Heart left ventricle (tissue), 16 donors: ENCODE results near the gene CNTRL. TPM values are rescaled to one million over a fixed set of nuclear protein-coding genes. Genes with fewer than 3 reads are reported as not detected.

ENCODE experiments used
- ATAC-seq, 4 donors: fragments of 200-7000 bp; cut with Tn5 transposase; one replicate each; pipeline ENCODE4 v1.9.1; 2020 to 2022; ENCODE audit warnings: moderate library complexity in 4 of 4, mild to moderate bottlenecking in 3 of 4, moderate number of reproducible peaks in 1 of 4
- DNase-seq, 5 donors: peaks; one replicate each; pipeline ENCODE4 v3.0.0-alpha.2; 2020
- H3K27ac ChIP-seq, 12 donors: fragments of 200-600 bp; sonication (generic) in 4 of 12; one replicate each; pipeline versions ENCODE4 v1.5.0 to v1.8.0; 2016 to 2022; ENCODE audit warnings: mild to moderate bottlenecking in 2 of 12
- H3K27me3 ChIP-seq, 9 donors: fragments of 200-600 bp; sonication (generic) in 2 of 9; one replicate each; pipeline versions ENCODE4 v1.5.1 to v1.8.0; 2016 to 2022; ENCODE audit warnings: mild to moderate bottlenecking in 3 of 9
- H3K36me3 ChIP-seq, 9 donors: fragments of 200-600 bp; sonication (generic) in 2 of 9; one replicate each; pipeline versions ENCODE4 v1.5.0 to v1.8.0; 2018 to 2022; ENCODE audit warnings: mild to moderate bottlenecking in 2 of 9
- H3K4me1 ChIP-seq, 12 donors: fragments of 200-600 bp; sonication (generic) in 4 of 12; one replicate each; pipeline versions ENCODE4 v1.5.0 to v1.8.0; 2016 to 2022; ENCODE audit warnings: mild to moderate bottlenecking in 3 of 12
- H3K4me3 ChIP-seq, 12 donors: fragments of 200-600 bp; sonication (generic) in 4 of 12; one replicate each; pipeline versions ENCODE4 v1.5.0 to v1.8.0; 2017 to 2022; ENCODE audit warnings: mild to moderate bottlenecking in 9 of 12, moderate library complexity in 4 of 12
- H3K9me3 ChIP-seq, 12 donors: fragments of 200-600 bp; sonication (generic) in 4 of 12; one replicate each; pipeline versions ENCODE4 v1.5.0 to v1.8.0; 2016 to 2022; ENCODE audit warnings: mild to moderate bottlenecking in 1 of 12
- POLR2A ChIP-seq, 2 donors: fragments of 450-650 bp; IDR thresholded peaks; one replicate each; pipeline ENCODE4 v1.6.1; 2017; ENCODE audit warnings: antibody characterized with exemption in 2 of 2, mild to moderate bottlenecking in 2 of 2, moderate library complexity in 2 of 2
- WGBS, 4 donors: extraction: QIAGEN DNeasy Blood & Tissue Kit in 2 of 4; methylation state at CpG; one replicate each; pipeline versions ENCODE4 v1.1.5 to v1.1.7; 2013 to 2018; 5-methylcytosine and 5-hydroxymethylcytosine counted together
- intact Hi-C, 10 donors: fragments of 100-400 bp; cut with DNase I; formaldehyde crosslinking; loops; one replicate each; pipeline versions ENCODE4 v1.11.1 to v1.14.2; 2022
- polyA plus RNA-seq, 2 donors: library from polyadenylated mRNA; stranded (reverse); fragments of 200-250 nt; gene quantifications; one replicate each; pipeline ENCODE4 v1.2.3, GENCODE V29; 2013
- total RNA-seq, 9 donors: library from RNA; depleted of rRNA in 2 of 9; stranded (reverse); fragments of >200 nt in 2 of 9; fragmentation: NEBNext Ultra II Directional in 3 of 9; extraction: Animal tissue kit (Norgen Biotek cat#: 25700) in 3 of 9; gene quantifications; one replicate each; pipeline versions ENCODE4 v1.1.0 to v1.2.4, GENCODE V29; 2016 to 2023
- TF ChIP-seq, protein P1 (sequence below), 12 donors: fragments of 200-600 bp; sonication (generic) in 4 of 12; IDR thresholded peaks; one replicate each; pipeline versions ENCODE4 v1.5.0 to v1.8.0; 2018 to 2022; ENCODE audit warnings: antibody characterized with exemption in 12 of 12, mild to moderate bottlenecking in 5 of 12
- donor health status: ischemic (EF 13 %, LVEDD 7.1; RV severe dilation, severe dysfunction).
- donor health status: healthy with polysubstance abuse.
- donor health status: DM: no; HTN: yes; CAD: no.
- donor health status: DM: no; HTN: no; CAD: no.
- donor health status: ischemic (EF 25% LVEDD 6.9; RV normal size, moderate dysfunction).
- donor health status: ischemic (EF 25% LVEDD 5.7; RV mildly dilated, moderate dysfunction).
- donor health status: healthy.
- donor health status: DM: yes; HTN: yes; CAD: no.
- donor health status: ischemic (EF 35%, LVEDD 5.7; RV mildly dilated, moderate dysfunction).
- donor health status: nonischemic (EF 11% LVEDD 7.7; RV severe dilation, severe dysfunction).
- donor health status: DM: yes; HTN: yes; CAD: no.
- donor health status: PGD.
- donor health status: ischemic (EF 29% LVEDD 5.4; RV normal size, mild dysfunction).
- donor health status: nonischemic (EF 23%, LVEDD 6.1; RV moderate dilation, normal function).

The CNTRL gene
- total and polyA plus RNA-seq, 11 donors, result 2.5 to 11.4 (median 3.7) TPM

- no peak for ATAC-seq
- no peak for DNase-seq
- H3K27me3 ChIP-seq, result no peaks in the 10 kb centered on the region
- no peak overlapping the region for H3K4me3 ChIP-seq
- H3K9me3 ChIP-seq, result no peaks in the 10 kb centered on the region
- peaks cover 0 to 12% (median 0%) of the 10 kb centered on the region in 12 donors for H3K4me1 ChIP-seq
- intact Hi-C loops, result loop anchor here in 6 of 10 donors (5.0 to 10.0 kb wide), 6 partner anchors 46 to 176 kb away; partner anchors contain the start of gene GSN (in 2 of the 6)
- TF ChIP-seq POLR2A (IDR thresholded peaks at IDR 0.05), result no peak
- TF ChIP-seq, protein P1, sequence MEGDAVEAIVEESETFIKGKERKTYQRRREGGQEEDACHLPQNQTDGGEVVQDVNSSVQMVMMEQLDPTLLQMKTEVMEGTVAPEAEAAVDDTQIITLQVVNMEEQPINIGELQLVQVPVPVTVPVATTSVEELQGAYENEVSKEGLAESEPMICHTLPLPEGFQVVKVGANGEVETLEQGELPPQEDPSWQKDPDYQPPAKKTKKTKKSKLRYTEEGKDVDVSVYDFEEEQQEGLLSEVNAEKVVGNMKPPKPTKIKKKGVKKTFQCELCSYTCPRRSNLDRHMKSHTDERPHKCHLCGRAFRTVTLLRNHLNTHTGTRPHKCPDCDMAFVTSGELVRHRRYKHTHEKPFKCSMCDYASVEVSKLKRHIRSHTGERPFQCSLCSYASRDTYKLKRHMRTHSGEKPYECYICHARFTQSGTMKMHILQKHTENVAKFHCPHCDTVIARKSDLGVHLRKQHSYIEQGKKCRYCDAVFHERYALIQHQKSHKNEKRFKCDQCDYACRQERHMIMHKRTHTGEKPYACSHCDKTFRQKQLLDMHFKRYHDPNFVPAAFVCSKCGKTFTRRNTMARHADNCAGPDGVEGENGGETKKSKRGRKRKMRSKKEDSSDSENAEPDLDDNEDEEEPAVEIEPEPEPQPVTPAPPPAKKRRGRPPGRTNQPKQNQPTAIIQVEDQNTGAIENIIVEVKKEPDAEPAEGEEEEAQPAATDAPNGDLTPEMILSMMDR (IDR thresholded peaks at IDR 0.05), result no peak
- H3K27ac ChIP-seq, result no peak overlapping the region
- 96 to 100% (median 99%) methylated on average over 1 to 2 of the region's 2 CpGs for WGBS, 4 donors
- H3K36me3 ChIP-seq, result no peaks in the 10 kb centered on the region
These were observed 146.9 kb downstream of the CNTRL start for GRCh38 chr9:121221664-121222055.

DNA sequence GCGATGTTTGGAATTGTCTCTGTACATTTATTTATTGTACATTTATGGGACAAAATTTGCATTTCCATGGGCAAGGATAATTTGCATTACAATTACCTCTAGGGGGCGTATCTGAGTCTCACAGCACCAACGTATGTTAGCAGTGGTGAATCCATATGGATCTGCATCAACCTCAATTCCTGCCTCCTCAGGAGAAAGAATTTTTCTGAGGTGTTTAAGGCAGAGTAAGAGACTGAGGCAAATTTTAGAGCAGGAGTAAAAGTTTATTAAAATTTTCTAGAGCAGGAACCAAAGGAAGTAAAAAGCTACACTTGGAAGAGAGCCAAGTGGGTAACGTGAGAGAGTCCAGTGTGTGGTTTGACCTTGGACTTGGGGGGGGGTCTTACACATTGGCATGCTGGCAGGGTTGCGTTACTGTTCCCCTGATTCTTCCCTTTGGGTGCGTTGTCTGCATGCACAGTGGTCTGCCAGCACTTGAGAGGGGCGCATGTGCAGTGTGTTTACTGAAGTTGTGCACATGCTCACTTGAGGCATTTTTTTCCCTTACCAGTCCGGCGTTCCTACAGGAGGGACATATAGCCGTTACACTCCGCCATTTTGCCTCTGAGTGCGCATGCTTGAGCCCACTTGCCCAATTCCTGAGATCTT lies 147.9 kb downstream of the CNTRL start:
- intact Hi-C loops, result loop anchor here in 6 of 10 donors (5.0 to 10.0 kb wide), 6 partner anchors 45 to 175 kb away; partner anchors contain the start of gene GSN (in 2 of the 6)
- ATAC-seq, result peak in 1 of 4 donors; percentile 56

GRCh38 chr9:121225240-121225639 lies 150.5 kb downstream of the CNTRL start:
- Histone ChIP-seq H3K4me1 (peaks cover 0 to 9% (median 0%) of the 10 kb centered on the region in 12 donors), H3K9me3 (no peaks in the 10 kb centered on the region), H3K4me3 (no peak overlapping the region), H3K27me3 (no peaks in the 10 kb centered on the region), H3K27ac (no peak overlapping the region), H3K36me3 (no peaks in the 10 kb centered on the region)
- DNase-seq (no peak), ATAC-seq (no peak)
- intact Hi-C loops, result loop anchor here in 2 of 10 donors (5.0 to 10.0 kb wide), 2 partner anchors 42 to 50 kb away; partner anchors contain the start of gene GSN (in 1 of the 2)
- TF ChIP-seq, protein P1 (IDR thresholded peaks at IDR 0.05), result no peak
- no peak for TF ChIP-seq POLR2A (IDR thresholded peaks at IDR 0.05)
- 66 to 73% (median 69%) methylated on average over 5 of the region's 5 CpGs for WGBS, 4 donors

More for the DNA sequence above, 147.9 kb downstream of the CNTRL start:
- H3K4me3 ChIP-seq, result no peak overlapping the region
- no peaks in the 10 kb centered on the region for H3K9me3 ChIP-seq
- no peak for DNase-seq
- peaks cover 0 to 9% (median 0%) of the 10 kb centered on the region in 12 donors for H3K4me1 ChIP-seq
- H3K27ac ChIP-seq, result no peak overlapping the region
- H3K36me3 ChIP-seq, result no peaks in the 10 kb centered on the region
- H3K27me3 ChIP-seq, result no peaks in the 10 kb centered on the region
- 63 to 66% (median 64%) methylated on average over 12 of the region's 12 CpGs for WGBS, 4 donors
- TF ChIP-seq, protein P1 (IDR thresholded peaks at IDR 0.05), result peak; percentile 59 to 84 (median 75)
- no peak for TF ChIP-seq POLR2A (IDR thresholded peaks at IDR 0.05)

DNA sequence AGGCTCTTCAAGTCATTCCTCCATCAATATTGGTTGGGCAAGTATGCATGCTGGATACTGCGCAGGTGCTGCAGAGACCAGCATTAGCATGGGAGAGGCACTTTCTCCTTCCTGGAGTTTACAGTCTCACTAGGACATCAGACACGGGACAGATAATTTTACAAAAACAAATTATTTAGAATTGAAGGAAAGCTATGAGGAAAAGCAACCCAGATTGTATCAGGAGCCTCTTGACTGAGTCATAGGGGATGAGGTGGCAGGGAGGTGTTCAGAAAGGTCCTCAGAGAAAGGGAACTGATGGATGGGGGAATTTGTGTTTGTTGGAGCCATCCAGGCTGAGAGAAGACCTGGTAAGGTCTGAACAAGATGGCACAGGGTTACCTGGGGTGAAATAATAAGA lies 151.4 kb downstream of the CNTRL start:
- ATAC-seq (no peak), DNase-seq (no peak)
- Histone ChIP-seq H3K4me3 (no peak overlapping the region), H3K9me3 (no peaks in the 10 kb centered on the region), H3K4me1 (peaks cover 0 to 9% (median 0%) of the 10 kb centered on the region in 12 donors), H3K36me3 (no peaks in the 10 kb centered on the region), H3K27me3 (no peaks in the 10 kb centered on the region), H3K27ac (no peak overlapping the region)
- WGBS, 4 donors, result 80 to 84% (median 83%) methylated on average over 2 of the region's 2 CpGs
- TF ChIP-seq, protein P1 (IDR thresholded peaks at IDR 0.05), result no peak
- intact Hi-C loops, result loop anchor here in 2 of 10 donors (5.0 to 10.0 kb wide), 2 partner anchors 41 to 49 kb away; partner anchors contain the start of gene GSN (in 1 of the 2)
